ENCODE measurements around the gene C1QTNF8.

- TF ChIP-seq EZH2phosphoT487 (IDR thresholded peaks at IDR 0.05; ENCODE audit: borderline replicate concordance, low read length) = no peak
- TF ChIP-seq, protein P1, sequence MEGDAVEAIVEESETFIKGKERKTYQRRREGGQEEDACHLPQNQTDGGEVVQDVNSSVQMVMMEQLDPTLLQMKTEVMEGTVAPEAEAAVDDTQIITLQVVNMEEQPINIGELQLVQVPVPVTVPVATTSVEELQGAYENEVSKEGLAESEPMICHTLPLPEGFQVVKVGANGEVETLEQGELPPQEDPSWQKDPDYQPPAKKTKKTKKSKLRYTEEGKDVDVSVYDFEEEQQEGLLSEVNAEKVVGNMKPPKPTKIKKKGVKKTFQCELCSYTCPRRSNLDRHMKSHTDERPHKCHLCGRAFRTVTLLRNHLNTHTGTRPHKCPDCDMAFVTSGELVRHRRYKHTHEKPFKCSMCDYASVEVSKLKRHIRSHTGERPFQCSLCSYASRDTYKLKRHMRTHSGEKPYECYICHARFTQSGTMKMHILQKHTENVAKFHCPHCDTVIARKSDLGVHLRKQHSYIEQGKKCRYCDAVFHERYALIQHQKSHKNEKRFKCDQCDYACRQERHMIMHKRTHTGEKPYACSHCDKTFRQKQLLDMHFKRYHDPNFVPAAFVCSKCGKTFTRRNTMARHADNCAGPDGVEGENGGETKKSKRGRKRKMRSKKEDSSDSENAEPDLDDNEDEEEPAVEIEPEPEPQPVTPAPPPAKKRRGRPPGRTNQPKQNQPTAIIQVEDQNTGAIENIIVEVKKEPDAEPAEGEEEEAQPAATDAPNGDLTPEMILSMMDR (conservative IDR thresholded peaks at IDR 0.05; ENCODE audit: low read depth, low read length) = peak; percentile 76
- TF ChIP-seq EZH2 (IDR thresholded peaks at IDR 0.05; ENCODE audit: low read length, unreplicated experiment) = no peak
These were observed 41.1 kb downstream of the C1QTNF8 start for GRCh38 chr16:1054660-1055556.
